HTERT RPE-1 (cell line): ENCODE measurements around the gene METTL1.
"Not testable (repeated sequence)": the region's sequence is repeated elsewhere in the genome, so short reads cannot be mapped to it uniquely, and the experiment has no call there.

ENCODE experiments used
- in situ Hi-C: fragments of 300-500 bp; cut with MboI; formaldehyde crosslinking; loops from 4 replicates; pipeline ENCODE4 v1.14.3; 2020; ENCODE audit warnings: low sequenced_read_pairs

The METTL1 gene

DNA sequence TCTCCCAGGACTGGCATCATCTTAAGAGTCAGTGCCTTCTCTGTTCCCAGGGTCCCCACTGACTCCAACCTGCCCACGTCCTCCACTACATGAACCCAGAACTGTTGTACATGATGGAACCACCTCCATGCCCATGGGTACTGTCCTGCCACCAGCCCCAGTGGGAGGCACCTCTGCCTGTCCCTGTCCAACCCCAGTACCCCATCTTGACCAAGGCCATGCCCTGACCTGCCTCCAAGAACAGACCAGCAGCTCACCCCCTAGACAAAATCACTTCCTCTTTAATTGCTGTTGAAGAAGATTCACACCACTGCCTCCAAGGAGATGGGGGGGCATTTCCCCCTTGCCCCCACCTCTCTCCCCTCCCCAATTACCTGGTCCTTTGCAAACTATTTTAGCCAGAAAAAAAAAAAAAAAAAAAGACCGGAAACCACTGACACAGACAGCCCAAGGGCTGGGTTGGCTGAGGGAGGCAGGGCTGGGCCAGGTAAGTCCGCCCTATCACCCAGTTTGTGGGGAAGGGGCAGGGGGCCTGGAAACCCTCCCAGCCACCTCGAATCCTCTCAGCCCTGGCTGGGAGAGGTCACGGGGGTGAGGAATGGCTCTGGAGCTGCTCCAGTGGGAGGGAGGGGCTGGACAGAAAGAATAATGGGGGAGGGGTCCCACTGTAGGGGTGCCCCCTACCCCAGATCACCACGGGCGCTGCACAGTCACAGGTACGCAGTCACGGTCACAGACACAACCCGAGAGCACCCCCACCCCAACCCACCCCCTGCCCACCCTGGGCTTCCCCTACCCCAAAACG lies 46.8 kb downstream of the METTL1 start:
- in situ Hi-C loops, result no loop called here

DNA sequence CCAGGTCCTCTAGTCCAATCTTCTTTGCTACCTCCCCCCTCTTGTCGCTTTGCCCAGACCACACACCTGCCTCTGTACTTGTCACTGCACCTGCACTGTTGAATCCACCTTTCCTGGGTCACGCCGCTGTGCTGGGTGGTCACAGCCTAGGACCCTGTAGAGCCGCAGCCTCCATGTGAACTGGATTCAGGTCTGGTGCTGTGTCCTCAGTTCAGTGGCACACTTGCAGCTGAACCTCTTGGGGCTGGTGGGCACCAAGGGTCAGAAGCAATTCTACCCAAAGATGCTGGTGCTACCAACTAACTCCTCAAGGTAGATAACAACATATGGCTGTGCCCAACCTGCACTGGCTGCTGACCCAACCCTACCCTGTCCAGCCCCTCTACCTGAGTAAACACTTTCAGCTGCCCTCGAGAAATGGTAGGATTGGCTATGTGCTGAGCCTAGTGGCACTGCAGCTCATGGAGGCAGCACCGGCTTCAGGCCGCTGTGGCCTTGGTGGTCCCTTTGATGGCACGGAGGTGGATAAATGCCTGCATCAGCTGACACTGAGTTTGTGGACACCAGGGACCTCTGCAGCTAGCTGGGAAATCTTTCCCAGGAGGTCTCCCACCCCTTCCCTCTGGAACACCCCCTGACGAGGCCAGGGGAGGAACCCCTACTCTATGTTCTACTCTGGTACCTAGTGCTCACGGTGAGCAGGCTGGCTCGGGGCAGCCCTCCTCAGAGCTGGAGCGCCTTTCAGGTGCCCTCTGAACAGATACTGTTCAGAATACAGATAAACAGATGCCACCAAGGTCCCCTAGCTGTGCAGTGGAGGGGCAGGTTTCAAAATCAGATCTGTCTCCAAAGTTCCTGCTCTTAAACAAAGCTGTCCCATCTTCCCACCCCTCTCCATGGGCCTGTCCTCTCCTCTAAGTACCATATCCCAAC lies 47.6 kb downstream of the METTL1 start:
- in situ Hi-C loops, result no loop called here

DNA sequence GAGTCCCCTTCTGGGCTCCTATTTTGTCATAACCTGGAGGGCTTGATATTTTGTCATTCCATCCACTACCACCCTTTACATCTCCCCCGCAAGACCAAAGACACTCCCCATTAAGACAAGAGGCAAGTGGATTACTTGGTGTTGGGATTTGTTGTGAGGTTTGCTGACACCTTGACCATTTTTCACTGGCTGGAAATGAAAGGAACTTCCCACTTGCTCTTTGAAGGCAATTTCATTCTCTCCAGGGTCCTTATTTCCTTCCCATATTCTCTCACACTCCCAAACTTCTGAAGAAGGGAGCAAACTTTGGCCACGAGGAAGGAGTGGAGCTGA lies 48.3 kb downstream of the METTL1 start:
- in situ Hi-C loops, result no loop called here

DNA sequence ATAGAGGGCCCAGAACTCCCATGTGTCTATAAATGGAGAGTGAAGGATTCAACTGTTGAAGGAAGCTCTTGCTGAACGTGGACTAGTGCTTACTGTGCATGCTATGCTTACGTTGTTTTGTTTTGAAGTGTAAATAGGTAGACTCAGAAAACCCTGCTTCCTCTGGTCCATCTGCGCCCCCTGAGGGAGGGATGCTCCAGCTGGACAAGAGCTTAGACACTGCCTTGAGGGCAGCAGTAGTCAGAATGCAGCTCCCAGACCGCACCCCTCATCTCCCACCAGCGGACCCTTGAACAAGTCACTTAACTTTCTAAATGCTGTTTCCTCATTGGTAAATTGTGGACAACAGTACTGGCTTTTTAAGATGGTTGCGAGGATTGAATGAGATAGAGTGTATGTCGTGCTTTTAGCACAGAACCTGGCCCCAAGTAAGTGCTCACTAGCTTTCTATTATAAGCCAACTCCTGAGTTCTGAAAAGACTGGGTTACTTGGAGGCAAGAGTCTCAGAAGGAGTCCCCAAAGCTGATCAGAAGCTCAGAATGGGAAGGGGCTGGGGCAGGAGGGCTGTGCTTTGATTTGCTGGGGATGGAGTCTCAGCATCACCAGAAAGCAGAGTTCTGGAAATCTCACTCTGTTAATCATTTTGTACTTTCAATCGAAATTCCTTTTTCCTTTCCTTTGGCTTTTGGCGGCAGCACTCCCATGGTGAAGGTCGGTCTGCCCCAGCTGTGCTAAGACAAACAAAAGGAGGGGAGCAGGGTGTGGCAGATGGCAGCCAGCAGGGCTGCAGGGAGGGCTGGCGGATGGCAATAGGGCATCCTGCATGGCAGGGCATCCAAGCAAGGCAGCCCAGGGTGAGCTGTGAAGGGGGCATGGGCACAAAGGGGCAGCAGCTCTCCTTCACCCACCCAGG lies 48.9 kb downstream of the METTL1 start:
- in situ Hi-C loops, result no loop called here

DNA sequence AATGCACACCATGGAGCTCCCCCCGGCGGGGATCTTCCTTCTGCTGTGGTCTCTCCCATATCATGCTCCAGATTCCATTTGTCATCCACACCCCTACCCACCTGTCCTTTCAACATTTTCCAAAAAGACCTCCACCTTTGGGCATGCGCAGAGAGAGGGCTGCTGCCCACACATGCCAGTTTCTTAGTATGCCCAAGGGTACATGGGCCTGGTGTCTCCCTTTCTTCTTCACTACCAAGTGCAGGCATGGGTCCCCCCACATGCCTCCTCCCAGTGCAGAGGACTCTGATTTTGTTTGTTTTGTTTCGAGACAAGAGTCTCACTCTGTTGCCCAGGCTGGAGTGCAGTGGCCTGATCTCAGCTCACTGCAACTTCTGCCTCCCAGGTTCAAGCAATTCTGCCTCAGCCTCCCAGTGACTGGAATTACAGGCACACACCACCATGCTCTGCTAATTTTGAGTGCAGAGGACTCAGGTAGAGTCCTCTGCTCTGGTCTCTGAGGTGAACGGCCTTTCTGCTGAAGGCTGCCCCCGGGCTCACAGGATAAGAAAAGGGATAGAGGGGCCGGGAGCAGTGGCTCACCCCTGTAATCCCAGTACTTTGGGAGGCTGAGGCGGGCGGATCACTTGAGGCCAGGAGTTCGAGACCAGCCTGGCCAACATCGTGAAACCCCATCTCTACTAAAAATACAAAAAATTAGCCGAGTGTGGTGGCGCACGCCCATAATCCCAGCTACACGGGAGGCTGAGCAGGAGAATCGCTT lies 49.9 kb downstream of the METTL1 start:
- in situ Hi-C loops, result not testable (repeated sequence)

DNA sequence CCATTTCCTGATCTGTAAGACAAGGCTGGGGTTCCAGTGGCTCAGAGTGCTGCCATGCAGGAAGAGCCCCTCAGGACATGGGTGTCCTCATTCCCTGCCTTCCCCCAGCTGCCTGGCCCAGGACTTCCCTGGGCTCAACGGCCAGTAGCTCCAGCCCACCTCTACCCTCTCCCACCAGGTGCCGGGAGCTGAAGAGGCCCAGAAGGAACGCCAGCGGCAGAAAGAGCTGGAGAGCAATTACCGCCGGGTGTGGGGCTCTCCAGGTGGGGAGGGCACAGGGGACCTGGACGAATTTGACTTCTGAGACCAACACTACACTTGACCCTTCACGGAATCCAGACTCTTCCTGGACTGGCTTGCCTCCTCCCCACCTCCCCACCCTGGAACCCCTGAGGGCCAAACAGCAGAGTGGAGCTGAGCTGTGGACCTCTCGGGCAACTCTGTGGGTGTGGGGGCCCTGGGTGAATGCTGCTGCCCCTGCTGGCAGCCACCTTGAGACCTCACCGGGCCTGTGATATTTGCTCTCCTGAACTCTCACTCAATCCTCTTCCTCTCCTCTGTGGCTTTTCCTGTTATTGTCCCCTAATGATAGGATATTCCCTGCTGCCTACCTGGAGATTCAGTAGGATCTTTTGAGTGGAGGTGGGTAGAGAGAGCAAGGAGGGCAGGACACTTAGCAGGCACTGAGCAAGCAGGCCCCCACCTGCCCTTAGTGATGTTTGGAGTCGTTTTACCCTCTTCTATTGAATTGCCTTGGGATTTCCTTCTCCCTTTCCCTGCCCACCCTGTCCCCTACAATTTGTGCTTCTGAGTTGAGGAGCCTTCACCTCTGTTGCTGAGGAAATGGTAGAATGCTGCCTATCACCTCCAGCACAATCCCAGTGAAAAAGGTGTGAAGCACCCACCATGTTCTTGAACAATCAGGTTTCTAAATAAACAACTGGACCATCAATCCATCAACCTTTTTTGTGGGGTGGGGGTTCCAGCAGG lies 51.0 kb downstream of the METTL1 start:
- in situ Hi-C loops, result no loop called here

DNA sequence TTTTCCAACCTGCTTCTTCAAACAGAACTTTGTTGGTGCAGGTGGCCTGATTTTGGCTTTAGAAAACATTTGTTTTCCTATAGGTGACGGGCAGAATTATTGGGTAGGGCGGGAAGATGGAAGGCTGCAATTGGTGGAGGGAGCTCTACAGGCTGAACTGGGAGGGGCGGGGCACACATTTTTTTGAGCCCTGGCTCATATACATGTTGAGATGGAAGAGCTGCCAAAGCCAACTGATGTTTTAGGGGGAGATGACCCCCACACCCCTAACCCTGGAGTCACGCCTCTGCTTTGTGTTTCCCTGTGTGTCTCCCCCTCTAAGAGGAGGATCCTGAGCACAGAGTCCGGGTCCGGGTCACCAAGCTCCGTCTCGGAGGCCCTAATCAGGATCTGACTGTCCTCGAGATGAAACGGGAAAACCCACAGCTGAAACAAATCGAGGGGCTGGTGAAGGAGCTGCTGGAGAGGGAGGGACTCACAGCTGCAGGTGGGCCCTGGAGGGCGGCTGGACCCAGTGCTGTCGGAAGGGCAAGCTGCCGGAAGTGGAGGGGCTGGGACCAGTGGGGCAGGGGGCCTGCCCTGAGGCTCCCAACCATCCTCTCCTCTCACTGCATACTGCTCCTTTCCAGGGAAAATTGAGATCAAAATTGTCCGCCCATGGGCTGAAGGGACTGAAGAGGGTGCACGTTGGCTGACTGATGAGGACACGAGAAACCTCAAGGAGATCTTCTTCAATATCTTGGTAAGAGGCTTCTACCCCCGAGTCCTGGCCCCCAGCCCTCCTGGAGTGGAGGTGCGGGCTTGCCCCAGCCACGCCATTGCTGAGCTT lies 51.9 kb downstream of the METTL1 start:
- in situ Hi-C loops, result no loop called here

DNA sequence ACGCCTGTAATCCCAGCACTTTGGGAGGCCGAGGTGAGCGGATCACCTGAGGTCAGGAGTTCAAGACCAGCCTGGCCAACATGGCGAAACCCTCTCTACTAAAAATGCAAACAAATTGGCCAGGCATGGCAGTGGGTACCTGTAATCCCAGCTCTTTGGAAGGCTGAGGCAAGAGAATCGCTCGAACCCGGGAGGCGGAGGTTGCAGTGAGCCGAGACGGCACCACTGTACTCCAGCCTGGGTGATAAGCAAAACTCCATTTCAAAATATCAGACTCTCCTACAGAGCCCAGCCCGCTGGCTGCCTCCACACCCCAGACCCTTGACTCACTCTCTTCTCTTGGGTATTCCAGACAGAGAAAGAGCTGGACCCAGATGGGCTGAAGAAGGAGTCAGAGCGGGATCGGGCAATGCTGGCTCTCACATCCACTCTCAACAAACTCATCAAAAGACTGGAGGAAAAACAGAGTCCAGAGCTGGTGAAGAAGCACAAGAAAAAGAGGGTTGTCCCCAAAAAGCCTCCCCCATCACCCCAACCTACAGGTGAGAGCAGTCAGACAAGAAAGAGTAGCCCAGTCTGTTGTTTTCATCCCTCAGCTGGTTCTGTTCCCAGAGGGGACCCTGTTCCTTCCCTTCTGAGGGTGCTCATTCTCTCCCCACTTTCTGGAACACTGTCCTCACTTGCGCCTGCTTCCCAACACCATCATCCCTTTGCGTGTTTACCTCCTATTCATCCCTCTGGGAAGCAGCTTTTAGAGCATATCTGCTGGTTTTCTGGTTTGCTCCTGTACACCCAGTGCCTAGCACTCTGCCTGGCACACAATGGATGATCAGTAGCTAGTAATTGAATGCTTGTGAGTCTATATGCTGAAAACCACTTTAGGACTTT lies 53.0 kb downstream of the METTL1 start:
- in situ Hi-C loops, result no loop called here
